Dermis blood vessel endothelial cell (primary cell): ENCODE results near the gene NUMA1. TPM values are rescaled to one million over a fixed set of nuclear protein-coding genes. Genes with fewer than 3 reads are reported as not detected.
A peak's percentile ranks its signal among the peaks of the same experiment; 100 is the strongest.

Experiments
- DNase-seq: peaks from one replicate; pipeline ENCODE4 v3.0.0; 2010
- total RNA-seq: library from RNA; depleted of rRNA; stranded (reverse); fragments of >200 nt; gene quantifications from 2 replicates; pipeline ENCODE4 v1.2.3, GENCODE V29; 2014

NUMA1 gene
- total RNA-seq, 1 donor from 2014 or later = 151 TPM

DNA sequence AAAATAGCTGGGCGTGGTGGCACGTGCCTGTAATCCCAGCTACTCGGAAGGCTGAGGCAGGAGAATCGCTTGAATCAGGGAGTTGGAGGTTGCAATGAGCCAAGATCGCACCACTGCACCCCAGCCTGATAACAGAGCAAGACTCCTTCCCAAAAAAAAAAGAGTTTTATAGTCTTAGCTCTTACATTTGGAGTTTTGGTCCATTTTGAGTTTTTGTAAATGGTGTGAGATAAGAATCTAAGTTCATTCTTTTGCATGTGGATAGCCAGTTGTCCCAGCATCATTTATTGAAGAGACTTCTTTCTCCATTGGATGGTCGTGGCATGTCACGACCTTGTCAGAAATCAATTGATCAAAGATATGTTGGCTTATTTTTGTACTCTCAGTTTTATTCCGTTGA is 116.9 kb downstream of the NUMA1 start:
- no peak for DNase-seq

DNA sequence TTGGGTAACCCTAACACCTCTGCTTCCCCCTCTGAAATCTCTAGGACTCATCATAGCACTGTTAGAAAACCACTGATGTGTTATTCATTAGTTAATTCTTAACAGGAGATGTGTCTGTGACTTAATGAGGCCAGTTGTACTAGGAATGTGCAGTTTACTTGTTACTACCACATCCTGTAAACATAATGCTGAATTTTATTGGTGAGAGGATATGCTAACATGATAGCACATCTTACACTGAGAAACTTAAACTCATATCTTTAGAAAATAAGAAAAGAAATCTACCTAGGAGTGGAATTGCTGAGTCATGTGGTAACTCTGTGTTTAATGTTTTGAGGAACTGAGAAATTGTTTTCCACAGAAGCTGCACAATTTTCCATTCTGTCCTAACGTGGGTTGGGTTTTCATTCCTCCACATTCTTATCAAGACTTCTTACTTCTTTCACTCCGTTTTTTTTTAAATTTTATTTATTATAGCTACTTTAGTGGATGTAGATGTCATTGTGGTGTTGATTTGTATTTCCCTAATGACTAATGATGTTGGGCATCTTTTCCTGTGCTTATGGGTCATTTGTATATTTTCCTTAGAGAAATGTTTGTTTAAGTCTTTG is 117.8 kb downstream of the NUMA1 start:
- DNase-seq = peak; percentile 41

DNA sequence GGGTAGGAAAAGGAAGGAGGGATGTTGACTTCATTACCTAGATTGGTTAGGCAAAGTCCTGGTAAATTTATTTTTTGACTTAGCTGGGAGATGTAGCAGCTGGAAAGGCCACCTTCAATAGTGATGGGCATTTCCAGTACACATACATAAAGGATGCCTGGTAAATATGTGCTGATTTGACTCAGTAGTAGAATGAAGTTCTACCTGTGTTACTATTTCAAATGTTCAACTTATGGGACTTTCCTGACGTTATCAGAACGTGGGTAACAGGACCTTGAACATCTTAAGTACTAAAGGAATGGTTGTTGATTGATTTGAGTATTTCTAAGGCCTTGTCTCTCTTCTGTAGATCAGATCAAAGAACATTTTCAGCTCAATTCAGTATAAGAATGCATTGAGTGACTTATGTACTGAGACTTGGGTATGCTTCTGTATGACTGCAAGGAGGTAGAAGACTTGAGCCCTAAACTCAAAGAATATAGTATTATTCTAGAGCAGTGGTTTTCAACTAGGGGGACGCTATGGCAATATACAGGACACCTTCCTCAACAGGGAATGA is 124.4 kb downstream of the NUMA1 start:
- no peak for DNase-seq

Other genes starting within 250 kb of the NUMA1 start
- gene DEFB108B, start 247.3 kb downstream of the NUMA1 start, total RNA-seq = not detected in 2 replicates
- not detected in 2 replicates for gene DEFB131B, start 202.1 kb downstream of the NUMA1 start, total RNA-seq
- gene XNDC1N, start 151.9 kb downstream of the NUMA1 start, total RNA-seq = 6.1 and 6.3 TPM in 2 replicates
- 26.9 and 36.4 TPM in 2 replicates for gene RNF121, start 151.5 kb downstream of the NUMA1 start, total RNA-seq
- gene IL18BP, start 81.6 kb downstream of the NUMA1 start, total RNA-seq = 2.2 and 4.6 TPM in 2 replicates
- 2.8 and 7.8 TPM in 2 replicates for gene LRRC51, start 308 bp upstream of the NUMA1 start, total RNA-seq
- gene LAMTOR1, start 22.8 kb upstream of the NUMA1 start, total RNA-seq = 100 and 111 TPM in 2 replicates
- not detected in 2 replicates for gene TOMT, start 25.4 kb upstream of the NUMA1 start, total RNA-seq
- gene ANAPC15, start 32.2 kb upstream of the NUMA1 start, total RNA-seq = 24.7 and 26.8 TPM in 2 replicates
- not detected in 2 replicates for gene FOLR3, start 55.2 kb upstream of the NUMA1 start, total RNA-seq
- 0.14 and 0.68 TPM in 2 replicates for gene FOLR1, start 111.6 kb upstream of the NUMA1 start, total RNA-seq
- gene FOLR2, start 136.3 kb upstream of the NUMA1 start, total RNA-seq = not detected in 2 replicates
- 49.9 and 65.3 TPM in 2 replicates for gene INPPL1, start 144.2 kb upstream of the NUMA1 start, total RNA-seq
- not detected in 2 replicates for gene PHOX2A, start 163.6 kb upstream of the NUMA1 start, total RNA-seq